Measurements from ENCODE around the gene B4GALT6. TPM values are rescaled to one million over a fixed set of nuclear protein-coding genes. Genes with fewer than 3 reads are reported as not detected.

Gene B4GALT6
- total RNA-seq, 4 donors from 2014 or later = 1.7 to 4.2 (median 2.5) TPM

DNA sequence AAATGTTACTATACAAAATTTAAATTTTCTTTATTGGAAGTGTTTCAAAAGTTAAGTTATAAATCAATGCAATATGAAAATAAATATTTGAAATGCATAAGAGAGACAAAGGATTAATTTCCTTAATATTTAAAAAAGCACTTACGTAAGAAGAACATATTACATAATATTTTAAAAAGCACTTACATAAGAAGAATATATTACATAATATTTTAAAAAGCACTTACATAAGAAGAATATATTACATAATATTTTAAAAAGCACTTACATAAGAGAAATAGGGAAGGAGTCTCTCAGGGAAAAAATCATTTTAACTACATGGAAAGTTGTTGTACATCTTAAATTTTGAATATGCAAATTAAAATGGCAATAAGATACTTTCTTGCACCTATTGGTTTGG, 17.4 kb upstream of the B4GALT6 start:
- TF ChIP-seq, protein P1, sequence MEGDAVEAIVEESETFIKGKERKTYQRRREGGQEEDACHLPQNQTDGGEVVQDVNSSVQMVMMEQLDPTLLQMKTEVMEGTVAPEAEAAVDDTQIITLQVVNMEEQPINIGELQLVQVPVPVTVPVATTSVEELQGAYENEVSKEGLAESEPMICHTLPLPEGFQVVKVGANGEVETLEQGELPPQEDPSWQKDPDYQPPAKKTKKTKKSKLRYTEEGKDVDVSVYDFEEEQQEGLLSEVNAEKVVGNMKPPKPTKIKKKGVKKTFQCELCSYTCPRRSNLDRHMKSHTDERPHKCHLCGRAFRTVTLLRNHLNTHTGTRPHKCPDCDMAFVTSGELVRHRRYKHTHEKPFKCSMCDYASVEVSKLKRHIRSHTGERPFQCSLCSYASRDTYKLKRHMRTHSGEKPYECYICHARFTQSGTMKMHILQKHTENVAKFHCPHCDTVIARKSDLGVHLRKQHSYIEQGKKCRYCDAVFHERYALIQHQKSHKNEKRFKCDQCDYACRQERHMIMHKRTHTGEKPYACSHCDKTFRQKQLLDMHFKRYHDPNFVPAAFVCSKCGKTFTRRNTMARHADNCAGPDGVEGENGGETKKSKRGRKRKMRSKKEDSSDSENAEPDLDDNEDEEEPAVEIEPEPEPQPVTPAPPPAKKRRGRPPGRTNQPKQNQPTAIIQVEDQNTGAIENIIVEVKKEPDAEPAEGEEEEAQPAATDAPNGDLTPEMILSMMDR (IDR thresholded peaks at IDR 0.05; ENCODE audit: low read depth) = no peak

- TF ChIP-seq, protein P1 (IDR thresholded peaks at IDR 0.05; ENCODE audit: low read depth) = no peak
Observed at GRCh38 chr18:31700990-31701389, 16.6 kb upstream of the B4GALT6 start.

DNA sequence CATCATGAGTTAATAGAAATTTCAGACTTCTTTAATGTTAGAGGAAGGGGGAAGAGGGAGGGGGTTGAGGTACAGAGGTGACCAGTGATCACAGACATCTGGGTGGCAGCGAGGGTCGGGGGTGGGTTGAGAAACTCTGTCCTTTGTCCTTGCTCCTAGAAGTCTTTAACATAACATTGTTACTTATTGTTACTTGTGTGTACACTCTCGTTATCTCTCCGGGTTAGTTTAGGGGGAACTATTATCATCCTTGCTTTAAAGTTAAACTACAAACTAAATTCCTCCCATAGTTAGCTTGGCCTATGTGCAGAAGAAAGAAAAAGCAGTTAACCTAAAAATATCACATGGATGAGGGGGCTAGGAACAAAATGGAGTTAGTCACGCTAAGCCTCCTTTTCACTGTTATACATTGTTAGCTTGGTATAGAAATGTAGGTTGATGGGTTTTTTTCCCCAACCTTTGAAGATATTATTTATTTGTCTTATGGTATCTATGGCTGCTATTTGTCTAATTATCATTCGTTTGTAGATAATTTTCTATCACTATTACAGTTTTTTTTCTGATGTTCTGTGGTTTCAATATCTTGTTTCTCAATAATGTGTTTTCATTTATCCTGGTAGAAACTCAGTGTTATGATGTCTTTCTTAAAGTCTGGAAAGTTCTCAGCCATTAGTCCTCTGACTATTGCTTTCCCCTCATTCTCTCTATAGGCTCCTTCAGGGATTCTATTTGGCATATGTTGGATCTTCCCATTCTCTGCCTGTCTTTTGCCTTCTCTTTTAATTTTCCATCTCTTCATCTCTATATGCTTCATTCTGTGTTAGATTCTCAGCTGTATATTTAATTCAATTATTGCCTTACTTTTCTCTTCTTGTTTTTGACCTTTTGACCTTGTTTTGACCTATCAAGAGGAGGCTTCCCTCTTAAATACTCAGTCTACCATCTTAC, 13.2 kb upstream of the B4GALT6 start:
- TF ChIP-seq, protein P1 (IDR thresholded peaks at IDR 0.05; ENCODE audit: low read depth) = no peak

DNA sequence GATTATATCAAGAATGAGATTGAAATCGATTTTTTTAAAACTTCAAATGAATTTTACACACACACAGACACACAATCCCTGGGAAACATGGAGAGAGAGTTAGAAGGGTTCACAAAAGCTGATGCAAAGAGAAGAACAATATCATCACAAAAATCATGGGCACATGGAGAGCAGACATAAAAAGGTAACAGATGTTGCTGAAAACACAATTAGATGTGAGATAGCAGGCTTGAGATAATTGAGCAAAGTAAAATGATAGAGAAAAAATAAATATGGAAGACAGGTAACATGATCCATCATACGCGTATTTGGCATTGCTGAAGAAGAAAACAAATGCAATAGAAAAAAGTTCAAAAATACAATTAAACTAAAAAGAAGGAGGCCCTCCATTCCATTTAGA, 11.6 kb upstream of the B4GALT6 start:
- TF ChIP-seq, protein P1 (IDR thresholded peaks at IDR 0.05; ENCODE audit: low read depth) = no peak

DNA sequence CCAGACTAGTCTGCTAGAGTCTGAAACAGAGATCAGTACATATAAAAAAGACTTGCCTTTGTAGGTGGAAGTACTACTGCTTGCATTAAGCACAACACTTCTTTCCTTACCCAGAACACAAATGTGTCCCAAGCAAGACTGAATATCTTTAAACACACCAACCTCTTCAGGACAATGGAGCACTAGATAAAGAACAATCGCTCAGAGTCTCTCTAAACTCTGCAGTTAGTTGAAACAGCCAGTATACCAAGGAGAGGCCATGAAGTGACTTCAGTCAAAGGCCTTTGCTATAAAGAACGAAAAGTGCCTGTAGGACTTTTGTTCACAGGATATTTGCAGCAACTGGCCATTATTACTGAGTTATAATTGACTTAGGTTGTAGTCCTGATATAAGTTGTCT, 9.9 kb upstream of the B4GALT6 start:
- TF ChIP-seq, protein P1 (IDR thresholded peaks at IDR 0.05; ENCODE audit: low read depth) = no peak

DNA sequence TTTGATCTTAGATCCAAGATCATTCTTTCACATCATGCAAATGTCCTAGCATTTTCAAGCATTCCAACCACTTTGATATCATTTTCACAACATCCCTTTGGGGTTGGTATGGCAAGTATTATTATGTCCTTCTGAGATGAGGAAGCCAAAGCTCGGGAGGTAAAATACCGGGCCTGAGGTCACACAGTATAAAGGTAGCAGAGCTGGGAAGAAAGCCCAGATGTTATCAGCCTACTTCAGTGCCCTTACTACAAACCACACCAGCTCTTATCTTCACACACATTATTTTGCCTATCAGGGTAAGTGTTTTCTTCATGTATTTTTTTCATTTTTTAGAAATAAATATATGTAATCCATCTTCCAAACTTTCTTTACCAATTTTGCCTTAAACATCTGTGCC, 4.2 kb upstream of the B4GALT6 start:
- TF ChIP-seq, protein P1 (IDR thresholded peaks at IDR 0.05; ENCODE audit: low read depth) = no peak

DNA sequence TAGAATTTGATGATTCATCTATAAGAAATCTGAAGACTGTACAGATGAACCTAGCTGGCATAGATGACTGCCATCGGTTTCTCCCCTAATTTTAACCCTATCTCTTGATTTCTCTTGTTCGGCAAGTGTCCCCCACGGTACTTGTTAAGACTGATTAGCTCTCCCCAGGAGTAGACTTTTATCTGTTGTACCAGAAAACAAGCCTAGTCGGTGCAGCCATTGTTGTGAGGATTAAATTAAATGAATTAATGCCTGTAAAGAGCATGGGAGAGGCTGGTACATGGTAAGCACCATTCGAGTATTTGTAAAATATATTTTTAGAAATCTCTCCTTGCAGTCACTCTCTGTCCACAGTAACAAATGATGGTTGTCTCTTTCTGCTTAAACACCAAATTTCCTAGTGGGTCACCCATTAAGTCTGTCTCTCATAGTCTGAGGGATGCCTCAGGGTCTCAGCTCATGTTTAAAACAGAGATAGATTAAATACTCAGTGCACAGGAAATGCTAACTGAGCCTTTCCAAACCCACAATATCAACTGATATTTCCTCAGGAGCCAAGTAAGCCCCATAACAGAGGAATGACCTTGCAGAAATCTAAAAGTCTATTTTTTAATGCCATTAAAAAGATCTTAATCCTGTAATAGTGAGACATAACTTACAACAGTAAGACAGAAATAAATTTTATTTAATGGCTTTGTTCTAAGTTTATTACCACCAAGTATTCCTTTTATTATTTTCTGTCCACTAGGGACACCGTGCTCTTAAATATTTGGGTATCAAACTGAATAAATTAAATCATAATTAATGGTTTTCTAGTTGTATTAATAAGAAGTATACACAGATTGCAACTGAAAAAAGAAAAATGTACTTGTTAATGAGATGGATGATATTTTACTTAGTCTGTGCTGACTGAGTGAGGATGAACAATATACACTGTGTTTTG, 2.9 kb upstream of the B4GALT6 start:
- TF ChIP-seq, protein P1 (IDR thresholded peaks at IDR 0.05; ENCODE audit: low read depth) = no peak
